ENCODE data around the gene COL23A1.

COL23A1 gene

DNA sequence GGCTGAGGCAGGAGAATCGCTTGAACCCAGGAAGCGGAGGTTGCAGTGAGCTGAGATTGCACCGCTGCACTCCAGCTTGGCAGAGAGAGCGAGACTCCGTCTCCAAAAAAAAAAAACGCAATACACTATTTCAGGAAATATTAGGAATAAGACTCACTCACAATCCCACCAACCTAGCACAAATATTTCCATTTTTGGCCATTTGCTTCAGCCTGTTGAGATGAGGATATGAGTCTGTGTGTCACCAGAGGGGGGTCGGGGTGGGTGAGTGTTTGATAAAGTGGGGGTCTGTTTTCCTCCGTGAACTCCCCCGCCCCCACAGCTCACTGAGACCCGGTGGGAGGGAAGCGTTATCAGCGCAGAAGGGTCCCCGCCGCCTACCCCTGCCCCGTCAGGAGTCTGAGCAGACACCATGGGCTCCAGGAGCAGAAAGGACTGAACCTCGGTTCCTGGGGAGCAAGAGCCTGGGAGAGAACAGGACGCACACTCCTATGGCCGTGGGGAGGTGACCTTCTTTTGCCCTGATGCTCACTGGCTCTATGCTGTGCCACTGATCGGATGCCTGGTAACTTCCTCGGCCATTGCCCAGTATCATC, 203.8 kb downstream of the COL23A1 start (continued):
- no peak for TF ChIP-seq ZNF792 (tag by site-specific recombination; IDR thresholded peaks at IDR 0.05)
- TF ChIP-seq ZBTB7A (tag by site-specific recombination; IDR thresholded peaks at IDR 0.05; ENCODE audit: low read depth), result no peak
- TF ChIP-seq, protein P1, sequence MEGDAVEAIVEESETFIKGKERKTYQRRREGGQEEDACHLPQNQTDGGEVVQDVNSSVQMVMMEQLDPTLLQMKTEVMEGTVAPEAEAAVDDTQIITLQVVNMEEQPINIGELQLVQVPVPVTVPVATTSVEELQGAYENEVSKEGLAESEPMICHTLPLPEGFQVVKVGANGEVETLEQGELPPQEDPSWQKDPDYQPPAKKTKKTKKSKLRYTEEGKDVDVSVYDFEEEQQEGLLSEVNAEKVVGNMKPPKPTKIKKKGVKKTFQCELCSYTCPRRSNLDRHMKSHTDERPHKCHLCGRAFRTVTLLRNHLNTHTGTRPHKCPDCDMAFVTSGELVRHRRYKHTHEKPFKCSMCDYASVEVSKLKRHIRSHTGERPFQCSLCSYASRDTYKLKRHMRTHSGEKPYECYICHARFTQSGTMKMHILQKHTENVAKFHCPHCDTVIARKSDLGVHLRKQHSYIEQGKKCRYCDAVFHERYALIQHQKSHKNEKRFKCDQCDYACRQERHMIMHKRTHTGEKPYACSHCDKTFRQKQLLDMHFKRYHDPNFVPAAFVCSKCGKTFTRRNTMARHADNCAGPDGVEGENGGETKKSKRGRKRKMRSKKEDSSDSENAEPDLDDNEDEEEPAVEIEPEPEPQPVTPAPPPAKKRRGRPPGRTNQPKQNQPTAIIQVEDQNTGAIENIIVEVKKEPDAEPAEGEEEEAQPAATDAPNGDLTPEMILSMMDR (tag by site-specific recombination; IDR thresholded peaks at IDR 0.05), result no peak
- no peak for TF ChIP-seq ZNF600 (tag by site-specific recombination; IDR thresholded peaks at IDR 0.05)
- TF ChIP-seq, protein P2, sequence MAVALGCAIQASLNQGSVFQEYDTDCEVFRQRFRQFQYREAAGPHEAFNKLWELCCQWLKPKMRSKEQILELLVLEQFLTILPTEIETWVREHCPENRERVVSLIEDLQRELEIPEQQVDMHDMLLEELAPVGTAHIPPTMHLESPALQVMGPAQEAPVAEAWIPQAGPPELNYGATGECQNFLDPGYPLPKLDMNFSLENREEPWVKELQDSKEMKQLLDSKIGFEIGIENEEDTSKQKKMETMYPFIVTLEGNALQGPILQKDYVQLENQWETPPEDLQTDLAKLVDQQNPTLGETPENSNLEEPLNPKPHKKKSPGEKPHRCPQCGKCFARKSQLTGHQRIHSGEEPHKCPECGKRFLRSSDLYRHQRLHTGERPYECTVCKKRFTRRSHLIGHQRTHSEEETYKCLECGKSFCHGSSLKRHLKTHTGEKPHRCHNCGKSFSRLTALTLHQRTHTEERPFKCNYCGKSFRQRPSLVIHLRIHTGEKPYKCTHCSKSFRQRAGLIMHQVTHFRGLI (tag by site-specific recombination; IDR thresholded peaks at IDR 0.05), result no peak

DNA sequence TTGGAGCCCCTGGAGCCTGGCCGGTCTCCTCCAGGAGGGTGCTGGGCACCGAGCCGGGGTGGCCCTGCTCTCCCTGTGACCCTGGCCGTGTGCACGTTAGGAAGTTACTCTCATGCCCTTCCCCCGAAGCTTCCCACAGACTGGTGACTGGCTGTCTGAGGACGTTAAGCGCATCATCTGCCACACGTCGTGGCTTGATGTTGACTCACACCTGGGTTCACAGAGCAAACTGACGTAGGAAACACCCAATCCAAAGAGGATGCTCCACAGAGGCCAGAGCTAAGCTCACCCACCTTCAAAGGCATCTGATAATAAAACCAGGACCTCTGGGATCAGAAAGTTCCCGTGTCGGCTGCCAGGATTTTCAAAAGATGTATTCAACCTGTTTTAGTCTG, 204.7 kb downstream of the COL23A1 start:
- Histone ChIP-seq H3K4me1 (ENCODE audit: control insufficient read depth, insufficient read depth, low read length) (no peaks in the 10 kb centered on the region), H3K36me3 (ENCODE audit: control insufficient read depth in 2 of 2, insufficient read depth in 1 of 2, low read length in 2 of 2) (no peaks in the 10 kb centered on the region), H3K9me3 (ENCODE audit: control insufficient read depth, insufficient read depth, low read depth, low read length) (no peaks in the 10 kb centered on the region), H3K4me3 (ENCODE audit: low read depth, low read length) (no peak overlapping the region), H3K27ac (ENCODE audit: extremely low read depth, low read depth, low read length) (no peak overlapping the region)
- ChIA-PET CTCF (no interaction called here), POLR2A (no interaction called here)
- TF ChIP-seq ZFP3 (tag by site-specific recombination; IDR thresholded peaks at IDR 0.05; ENCODE audit: low read depth) (no peak), ZIC2 (tag by site-specific recombination; IDR thresholded peaks at IDR 0.05) (no peak), ZNF501 (tag by site-specific recombination; IDR thresholded peaks at IDR 0.05) (no peak), ZBTB8A (tag by site-specific recombination; IDR thresholded peaks at IDR 0.05) (no peak), ZBTB48 (tag by site-specific recombination; IDR thresholded peaks at IDR 0.05) (no peak), ZNF596 (tag by site-specific recombination; IDR thresholded peaks at IDR 0.05) (no peak), ZNF10 (tag by site-specific recombination; IDR thresholded peaks at IDR 0.05) (no peak), OVOL3 (tag by site-specific recombination; IDR thresholded peaks at IDR 0.05) (no peak), ZNF132 (tag by site-specific recombination; IDR thresholded peaks at IDR 0.05; ENCODE audit: borderline replicate concordance) (no peak), ZNF16 (tag by site-specific recombination; IDR thresholded peaks at IDR 0.05; ENCODE audit: low read depth) (no peak), ZNF292 (tag by site-specific recombination; IDR thresholded peaks at IDR 0.05; ENCODE audit: borderline replicate concordance, low read depth) (no peak), ZNF24 (tag by site-specific recombination; IDR thresholded peaks at IDR 0.05) (no peak), ZNF341 (tag by site-specific recombination; IDR thresholded peaks at IDR 0.05; ENCODE audit: low read depth) (no peak)
- TF ChIP-seq, protein P3, sequence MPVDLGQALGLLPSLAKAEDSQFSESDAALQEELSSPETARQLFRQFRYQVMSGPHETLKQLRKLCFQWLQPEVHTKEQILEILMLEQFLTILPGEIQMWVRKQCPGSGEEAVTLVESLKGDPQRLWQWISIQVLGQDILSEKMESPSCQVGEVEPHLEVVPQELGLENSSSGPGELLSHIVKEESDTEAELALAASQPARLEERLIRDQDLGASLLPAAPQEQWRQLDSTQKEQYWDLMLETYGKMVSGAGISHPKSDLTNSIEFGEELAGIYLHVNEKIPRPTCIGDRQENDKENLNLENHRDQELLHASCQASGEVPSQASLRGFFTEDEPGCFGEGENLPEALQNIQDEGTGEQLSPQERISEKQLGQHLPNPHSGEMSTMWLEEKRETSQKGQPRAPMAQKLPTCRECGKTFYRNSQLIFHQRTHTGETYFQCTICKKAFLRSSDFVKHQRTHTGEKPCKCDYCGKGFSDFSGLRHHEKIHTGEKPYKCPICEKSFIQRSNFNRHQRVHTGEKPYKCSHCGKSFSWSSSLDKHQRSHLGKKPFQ (tag by site-specific recombination; IDR thresholded peaks at IDR 0.05), result no peak
- TF ChIP-seq, protein P4, sequence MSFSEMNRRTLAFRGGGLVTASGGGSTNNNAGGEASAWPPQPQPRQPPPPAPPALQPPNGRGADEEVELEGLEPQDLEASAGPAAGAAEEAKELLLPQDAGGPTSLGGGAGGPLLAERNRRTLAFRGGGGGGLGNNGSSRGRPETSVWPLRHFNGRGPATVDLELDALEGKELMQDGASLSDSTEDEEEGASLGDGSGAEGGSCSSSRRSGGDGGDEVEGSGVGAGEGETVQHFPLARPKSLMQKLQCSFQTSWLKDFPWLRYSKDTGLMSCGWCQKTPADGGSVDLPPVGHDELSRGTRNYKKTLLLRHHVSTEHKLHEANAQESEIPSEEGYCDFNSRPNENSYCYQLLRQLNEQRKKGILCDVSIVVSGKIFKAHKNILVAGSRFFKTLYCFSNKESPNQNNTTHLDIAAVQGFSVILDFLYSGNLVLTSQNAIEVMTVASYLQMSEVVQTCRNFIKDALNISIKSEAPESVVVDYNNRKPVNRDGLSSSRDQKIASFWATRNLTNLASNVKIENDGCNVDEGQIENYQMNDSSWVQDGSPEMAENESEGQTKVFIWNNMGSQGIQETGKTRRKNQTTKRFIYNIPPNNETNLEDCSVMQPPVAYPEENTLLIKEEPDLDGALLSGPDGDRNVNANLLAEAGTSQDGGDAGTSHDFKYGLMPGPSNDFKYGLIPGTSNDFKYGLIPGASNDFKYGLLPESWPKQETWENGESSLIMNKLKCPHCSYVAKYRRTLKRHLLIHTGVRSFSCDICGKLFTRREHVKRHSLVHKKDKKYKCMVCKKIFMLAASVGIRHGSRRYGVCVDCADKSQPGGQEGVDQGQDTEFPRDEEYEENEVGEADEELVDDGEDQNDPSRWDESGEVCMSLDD (tag by site-specific recombination; IDR thresholded peaks at IDR 0.05), result no peak

Data from HEK293 (cell line).